Measurements from ENCODE around the gene EHF.
A peak's percentile ranks its signal among the peaks of the same experiment; 100 is the strongest.

Gene EHF

DNA sequence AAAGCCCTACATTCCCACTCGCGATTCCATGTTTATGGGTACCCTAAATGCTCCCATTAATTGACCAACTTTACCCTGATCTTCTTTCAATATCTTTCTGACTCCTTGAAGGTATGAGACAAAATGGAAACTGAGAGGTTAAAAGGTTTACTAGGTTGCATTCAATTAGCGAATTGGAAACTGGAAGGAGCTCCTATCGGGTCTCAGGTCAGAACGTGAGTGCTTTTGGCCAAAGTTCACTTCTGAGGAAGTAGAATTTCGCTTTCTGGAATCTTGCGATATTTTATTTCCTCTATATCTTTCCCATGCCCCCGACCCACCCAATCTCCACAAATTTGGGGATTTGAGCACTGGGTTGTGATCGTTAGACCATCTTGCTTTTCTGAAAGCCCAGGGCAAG lies 2.6 kb downstream of the EHF start:
- no peak for DNase-seq (ENCODE audit: low spot score)
- H3K4me1 Mint-ChIP-seq (ENCODE audit: low read depth) = no peaks in the 10 kb centered on the region
- H3K4me3 Mint-ChIP-seq = no peak overlapping the region
- no peaks in the 10 kb centered on the region for H3K9me3 Mint-ChIP-seq
- no peaks in the 10 kb centered on the region for H3K36me3 Mint-ChIP-seq (ENCODE audit: low read depth)
- H3K27me3 Mint-ChIP-seq (ENCODE audit: low read depth) = peaks cover 25% of the 10 kb centered on the region
- no peak overlapping the region for H3K27ac Mint-ChIP-seq

DNA sequence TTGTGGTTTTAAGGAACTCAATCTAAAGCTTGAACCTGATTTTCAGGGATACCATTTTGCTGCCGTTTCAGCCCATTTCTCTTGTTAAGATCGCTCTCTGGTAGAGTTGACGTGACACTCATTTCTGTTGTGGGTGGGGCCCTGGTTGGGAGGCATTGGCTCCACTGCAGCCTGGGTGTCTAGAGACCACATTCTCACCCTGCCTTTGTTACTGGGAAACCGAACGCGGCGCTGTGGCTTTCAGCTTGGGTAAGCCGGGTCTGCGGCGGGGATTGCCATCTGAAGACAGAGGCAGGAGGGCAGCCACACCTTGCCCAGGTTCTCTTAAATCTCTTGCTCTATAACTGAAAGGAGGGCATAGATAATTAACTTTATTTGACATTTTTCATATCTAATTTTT lies 3.2 kb downstream of the EHF start:
- Mint-ChIP-seq H3K36me3 (ENCODE audit: low read depth) (no peaks in the 10 kb centered on the region), H3K4me3 (no peak overlapping the region), H3K27ac (no peak overlapping the region), H3K9me3 (no peaks in the 10 kb centered on the region), H3K27me3 (ENCODE audit: low read depth) (peaks cover 27% of the 10 kb centered on the region), H3K4me1 (ENCODE audit: low read depth) (no peaks in the 10 kb centered on the region)
- DNase-seq (ENCODE audit: low spot score) = no peak

DNA sequence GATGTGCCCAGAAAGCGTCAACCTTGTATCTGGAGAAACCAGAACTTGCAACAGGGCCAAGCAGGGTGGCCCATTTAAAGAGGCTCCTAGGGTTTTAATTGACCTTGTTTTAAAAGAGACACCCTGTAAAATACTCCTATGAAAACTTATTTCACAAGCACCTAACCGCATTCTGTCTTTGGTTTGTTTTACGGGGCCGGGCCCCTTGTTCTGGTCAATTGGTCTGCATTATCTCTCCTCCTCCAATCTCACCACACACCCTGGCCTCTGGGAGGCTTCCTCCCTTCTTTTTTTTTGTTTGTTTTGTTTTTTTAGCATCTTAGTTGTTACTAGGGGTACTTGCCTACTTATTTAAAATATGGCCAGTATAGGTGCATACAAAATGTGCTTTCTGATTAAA lies 4.7 kb downstream of the EHF start:
- H3K27me3 Mint-ChIP-seq (ENCODE audit: low read depth) = peaks cover 24% of the 10 kb centered on the region
- H3K4me3 Mint-ChIP-seq = no peak overlapping the region
- no peak overlapping the region for H3K27ac Mint-ChIP-seq
- no peak for DNase-seq (ENCODE audit: low spot score)
- no peaks in the 10 kb centered on the region for H3K9me3 Mint-ChIP-seq
- no peaks in the 10 kb centered on the region for H3K4me1 Mint-ChIP-seq (ENCODE audit: low read depth)
- no peaks in the 10 kb centered on the region for H3K36me3 Mint-ChIP-seq (ENCODE audit: low read depth)

DNA sequence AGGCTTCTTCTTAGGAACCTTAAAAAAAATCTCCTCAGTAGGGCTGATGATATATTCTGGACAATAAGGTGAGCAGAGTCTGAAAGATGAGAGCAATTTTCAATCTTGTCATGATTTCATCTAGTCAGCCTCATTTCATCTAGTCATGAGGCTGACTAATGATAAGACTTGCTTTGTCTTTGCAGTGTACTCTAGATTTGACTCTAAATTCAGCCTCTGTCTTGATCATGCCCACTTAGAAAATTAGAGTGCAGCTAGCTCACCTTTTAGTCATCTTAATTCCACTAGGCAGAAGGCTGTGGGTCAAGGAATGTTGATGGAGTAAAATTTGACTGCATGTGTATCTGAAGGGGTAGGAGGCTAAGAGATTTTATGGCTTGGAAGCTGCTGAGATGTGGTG lies 5.5 kb downstream of the EHF start:
- Mint-ChIP-seq H3K9me3 (no peaks in the 10 kb centered on the region), H3K27ac (no peak overlapping the region), H3K4me3 (no peak overlapping the region), H3K27me3 (ENCODE audit: low read depth) (peaks cover 22% of the 10 kb centered on the region), H3K36me3 (ENCODE audit: low read depth) (no peaks in the 10 kb centered on the region), H3K4me1 (ENCODE audit: low read depth) (no peaks in the 10 kb centered on the region)
- DNase-seq (ENCODE audit: low spot score) = no peak

DNA sequence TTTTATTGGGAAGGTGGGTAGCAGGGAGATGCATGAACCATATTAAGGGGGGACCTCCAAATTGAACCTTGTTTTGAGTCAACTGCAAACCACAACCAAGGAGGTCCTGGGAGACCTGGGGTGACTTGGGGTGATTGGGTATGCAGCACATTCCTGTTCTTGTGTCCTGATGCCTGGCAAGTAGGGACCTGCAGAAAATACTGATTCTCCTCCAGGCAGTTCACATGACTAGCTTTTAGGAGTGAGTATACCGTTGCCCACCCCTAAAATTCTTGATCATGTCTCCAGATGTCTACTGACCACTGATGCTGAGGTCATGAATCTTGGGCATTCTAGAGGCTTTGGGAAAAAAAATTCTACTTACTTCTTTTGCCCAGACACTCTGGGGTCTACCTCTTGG lies 6.3 kb downstream of the EHF start:
- Mint-ChIP-seq H3K27ac (no peak overlapping the region), H3K36me3 (ENCODE audit: low read depth) (no peaks in the 10 kb centered on the region), H3K27me3 (ENCODE audit: low read depth) (peaks cover 19% of the 10 kb centered on the region), H3K9me3 (no peaks in the 10 kb centered on the region), H3K4me1 (ENCODE audit: low read depth) (no peaks in the 10 kb centered on the region), H3K4me3 (no peak overlapping the region)
- no peak for DNase-seq (ENCODE audit: low spot score)

DNA sequence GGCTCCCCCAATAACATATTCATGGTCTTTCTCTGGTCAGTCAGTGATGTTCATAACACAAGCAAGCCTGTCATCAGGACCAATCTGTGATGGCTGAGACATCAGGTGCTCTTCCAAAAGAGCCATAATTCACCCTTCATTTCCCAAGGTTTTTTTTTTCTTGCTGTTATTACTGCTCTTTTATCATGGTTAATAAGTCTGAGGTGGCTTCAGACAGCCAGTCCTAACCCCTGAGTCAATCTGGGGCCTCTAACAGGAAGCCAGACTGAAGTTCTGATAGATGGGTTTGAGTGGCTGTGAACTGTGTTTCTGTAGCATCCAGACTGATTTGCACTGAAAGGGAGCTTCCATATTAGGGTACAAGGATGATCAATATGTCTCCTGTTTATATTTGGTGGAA lies 8.8 kb downstream of the EHF start:
- Mint-ChIP-seq H3K4me1 (ENCODE audit: low read depth) (peaks cover 17% of the 10 kb centered on the region), H3K27me3 (ENCODE audit: low read depth) (peaks cover 18% of the 10 kb centered on the region), H3K36me3 (ENCODE audit: low read depth) (no peaks in the 10 kb centered on the region), H3K4me3 (no peak overlapping the region), H3K27ac (no peak overlapping the region), H3K9me3 (no peaks in the 10 kb centered on the region)
- no peak for DNase-seq (ENCODE audit: low spot score)

DNA sequence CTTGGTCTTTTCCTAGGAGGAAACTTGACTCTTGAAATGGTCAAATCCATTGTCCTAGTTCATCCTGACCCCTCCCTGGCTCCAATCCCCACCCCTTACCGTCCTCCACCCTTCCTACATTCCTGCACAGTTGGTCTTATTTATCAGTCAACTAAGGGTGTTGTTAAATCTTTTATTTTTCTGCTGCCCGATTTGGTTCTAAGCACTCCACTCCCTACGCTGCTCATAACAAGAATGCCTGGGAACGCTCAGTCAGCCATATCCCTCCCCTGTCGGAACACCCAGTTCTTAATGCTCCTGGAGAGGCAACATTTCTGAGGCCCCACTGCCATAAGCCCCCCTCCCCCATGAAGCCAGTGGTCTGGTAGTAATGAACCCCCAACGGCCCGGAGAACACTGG lies 9.7 kb downstream of the EHF start:
- H3K27me3 Mint-ChIP-seq (ENCODE audit: low read depth) = peaks cover 16% of the 10 kb centered on the region
- no peaks in the 10 kb centered on the region for H3K9me3 Mint-ChIP-seq
- peaks cover 17% of the 10 kb centered on the region for H3K4me1 Mint-ChIP-seq (ENCODE audit: low read depth)
- DNase-seq (ENCODE audit: low spot score) = no peak
- no peak overlapping the region for H3K27ac Mint-ChIP-seq
- no peak overlapping the region for H3K4me3 Mint-ChIP-seq
- no peaks in the 10 kb centered on the region for H3K36me3 Mint-ChIP-seq (ENCODE audit: low read depth)

DNA sequence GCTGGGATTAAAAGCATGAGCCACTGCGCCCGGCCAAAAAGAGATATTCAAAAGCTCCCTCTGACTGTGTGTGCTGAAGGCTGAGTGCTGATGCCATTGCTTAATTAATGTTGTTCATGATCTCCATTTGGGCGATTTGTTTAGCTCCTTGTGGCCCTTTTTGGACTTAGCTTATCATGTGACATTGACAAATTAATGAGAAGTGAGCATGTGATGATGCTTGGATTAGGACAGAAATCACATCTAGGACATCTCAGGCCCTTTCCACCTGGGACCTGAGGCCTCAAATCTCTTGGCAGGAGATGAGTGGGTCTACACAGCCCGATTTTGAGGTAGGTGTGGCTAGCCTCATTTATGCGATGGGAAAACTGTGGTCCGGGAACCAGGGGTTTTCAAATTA lies 10.4 kb downstream of the EHF start:
- DNase-seq (ENCODE audit: low spot score) = no peak
- Mint-ChIP-seq H3K27ac (no peak overlapping the region), H3K4me3 (no peak overlapping the region), H3K4me1 (ENCODE audit: low read depth) (peaks cover 17% of the 10 kb centered on the region), H3K9me3 (no peaks in the 10 kb centered on the region), H3K36me3 (ENCODE audit: low read depth) (no peaks in the 10 kb centered on the region), H3K27me3 (ENCODE audit: low read depth) (peaks cover 16% of the 10 kb centered on the region)

DNA sequence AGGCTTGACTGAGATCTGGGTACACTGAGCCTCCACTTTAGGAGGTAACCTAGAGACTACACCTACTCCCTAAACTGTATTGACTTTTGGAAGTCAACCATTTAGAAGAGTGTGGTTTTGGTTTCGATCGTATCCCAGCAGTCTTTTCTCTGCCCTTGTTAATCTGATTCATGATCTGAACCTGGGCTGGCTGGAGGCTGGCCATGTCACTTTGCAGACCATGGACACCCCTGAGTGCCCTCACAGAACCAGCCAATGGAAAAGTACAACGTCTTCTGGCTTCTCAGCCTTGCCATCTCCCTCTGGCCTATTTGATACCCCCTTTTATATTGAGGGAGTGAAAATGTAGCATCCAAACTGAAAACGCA lies 10.8 kb downstream of the EHF start:
- H3K36me3 Mint-ChIP-seq (ENCODE audit: low read depth) = no peaks in the 10 kb centered on the region
- no peak overlapping the region for H3K4me3 Mint-ChIP-seq
- no peak overlapping the region for H3K27ac Mint-ChIP-seq
- peaks cover 17% of the 10 kb centered on the region for H3K4me1 Mint-ChIP-seq (ENCODE audit: low read depth)
- DNase-seq (ENCODE audit: low spot score) = no peak
- H3K9me3 Mint-ChIP-seq = no peaks in the 10 kb centered on the region
- H3K27me3 Mint-ChIP-seq (ENCODE audit: low read depth) = peaks cover 11% of the 10 kb centered on the region

DNA sequence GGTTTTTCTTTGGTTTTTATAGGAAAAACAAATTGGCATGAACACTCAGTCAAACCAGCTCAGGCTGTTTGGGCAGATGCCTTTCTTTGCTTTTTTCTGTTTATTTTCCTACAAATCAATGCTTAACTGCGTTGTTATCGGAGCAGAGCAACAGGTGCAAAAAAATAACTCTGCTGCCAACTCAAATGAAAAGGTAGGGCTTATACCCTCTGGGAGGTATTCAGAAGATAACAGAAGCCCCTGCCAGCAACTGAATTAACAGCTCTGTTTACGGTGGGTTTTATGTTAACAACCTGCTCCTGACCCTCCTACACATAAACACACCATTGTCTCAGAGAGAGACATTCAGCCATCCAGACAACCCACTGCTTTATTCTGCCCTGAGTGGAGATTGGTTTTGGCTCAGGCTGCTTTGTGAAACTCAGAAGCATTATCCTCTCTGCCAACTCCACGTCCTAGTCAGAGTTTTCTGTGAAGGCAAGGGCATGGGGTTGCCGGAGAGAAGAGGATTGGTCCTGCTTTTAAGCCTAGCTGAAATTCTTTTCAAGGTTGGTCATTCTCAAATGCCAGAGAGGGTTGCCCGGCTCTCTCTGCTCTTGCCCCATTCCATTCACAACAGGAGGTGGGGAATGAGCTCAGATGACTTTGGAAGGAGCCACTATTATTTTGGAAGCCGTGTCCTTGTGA lies 11.4 kb downstream of the EHF start:
- peaks cover 17% of the 10 kb centered on the region for H3K4me1 Mint-ChIP-seq (ENCODE audit: low read depth)
- H3K4me3 Mint-ChIP-seq = no peak overlapping the region
- DNase-seq (ENCODE audit: low spot score) = no peak
- H3K9me3 Mint-ChIP-seq = no peaks in the 10 kb centered on the region
- peaks cover 12% of the 10 kb centered on the region for H3K27me3 Mint-ChIP-seq (ENCODE audit: low read depth)
- no peaks in the 10 kb centered on the region for H3K36me3 Mint-ChIP-seq (ENCODE audit: low read depth)
- H3K27ac Mint-ChIP-seq = no peak overlapping the region

DNA sequence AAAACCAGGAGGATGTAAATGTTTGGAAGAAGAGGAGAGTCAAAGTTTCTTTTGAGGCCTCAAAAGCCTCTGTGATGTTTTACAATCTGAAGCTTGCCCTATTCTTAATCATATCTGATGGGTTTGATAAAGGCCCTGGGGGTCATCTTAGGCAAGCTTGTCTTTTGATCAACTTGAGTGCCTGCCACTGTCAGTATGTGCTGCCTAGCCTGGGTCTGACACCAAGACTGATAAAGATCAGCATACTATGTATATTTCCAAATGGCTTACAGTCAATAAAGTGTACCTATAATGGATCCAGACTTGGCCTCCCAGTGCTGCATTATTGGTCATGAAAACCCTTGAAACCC lies 12.7 kb downstream of the EHF start:
- Mint-ChIP-seq H3K9me3 (no peaks in the 10 kb centered on the region), H3K4me1 (ENCODE audit: low read depth) (peaks cover 17% of the 10 kb centered on the region), H3K27ac (peak overlapping the region; percentile 26), H3K36me3 (ENCODE audit: low read depth) (no peaks in the 10 kb centered on the region), H3K27me3 (ENCODE audit: low read depth) (peaks cover 13% of the 10 kb centered on the region), H3K4me3 (peak overlapping the region; percentile 36)
- no peak for DNase-seq (ENCODE audit: low spot score)

DNA sequence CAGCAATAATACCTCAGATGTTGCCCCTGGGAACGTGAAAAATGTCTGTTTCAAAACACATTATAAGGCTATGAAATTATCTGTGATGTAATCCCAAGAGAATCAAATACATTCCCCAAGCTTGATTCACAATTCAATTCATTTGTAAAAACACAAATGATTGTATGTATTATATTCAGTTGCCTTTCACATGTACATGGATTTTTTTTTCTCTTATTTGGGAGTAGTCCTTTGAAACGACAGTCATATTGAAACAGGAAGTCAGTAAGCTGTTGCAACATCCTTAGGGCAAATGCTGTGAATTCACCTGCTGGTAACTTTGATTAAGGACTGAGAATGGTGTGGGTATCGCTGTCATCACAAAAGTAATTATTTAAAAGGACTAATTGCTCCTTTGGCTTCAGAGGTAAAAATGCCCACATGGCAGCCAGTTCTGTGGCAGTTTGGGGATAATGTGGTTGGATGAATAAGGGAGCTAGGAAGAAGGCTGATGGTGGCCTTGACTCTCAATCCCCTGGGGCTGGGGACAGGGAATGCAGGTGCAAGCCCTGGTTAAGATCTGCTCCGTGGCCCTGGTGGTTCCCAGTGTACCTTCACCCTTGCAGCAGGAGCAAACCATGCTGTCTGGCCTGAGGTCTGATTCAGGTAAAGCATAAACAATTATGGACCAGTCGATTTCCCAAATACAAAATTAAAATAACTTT lies 13.2 kb downstream of the EHF start:
- peak overlapping the region; percentile 49 for H3K27ac Mint-ChIP-seq
- H3K9me3 Mint-ChIP-seq = no peaks in the 10 kb centered on the region
- H3K36me3 Mint-ChIP-seq (ENCODE audit: low read depth) = no peaks in the 10 kb centered on the region
- peak overlapping the region; percentile 46 for H3K4me3 Mint-ChIP-seq
- peaks cover 14% of the 10 kb centered on the region for H3K27me3 Mint-ChIP-seq (ENCODE audit: low read depth)
- DNase-seq (ENCODE audit: low spot score) = no peak
- peaks cover 17% of the 10 kb centered on the region for H3K4me1 Mint-ChIP-seq (ENCODE audit: low read depth)

DNA sequence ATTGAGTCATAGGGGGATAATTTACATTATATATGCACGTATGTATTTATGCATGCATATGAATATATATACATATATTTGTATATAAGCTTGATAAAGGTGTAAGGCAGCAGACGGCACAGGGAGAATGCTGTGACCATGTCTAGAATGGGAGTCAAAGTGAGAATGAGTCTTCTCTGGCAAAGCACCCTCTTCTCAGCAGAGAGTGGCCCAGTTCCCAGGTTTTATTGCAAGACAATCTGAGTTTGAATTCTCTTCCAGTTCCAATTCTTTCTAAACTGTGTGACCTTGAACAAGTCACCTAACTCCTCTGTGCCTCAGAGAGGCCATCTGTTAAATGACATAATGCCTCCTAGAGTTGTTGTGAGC lies 13.8 kb downstream of the EHF start:
- H3K36me3 Mint-ChIP-seq (ENCODE audit: low read depth) = no peaks in the 10 kb centered on the region
- H3K27me3 Mint-ChIP-seq (ENCODE audit: low read depth) = peaks cover 18% of the 10 kb centered on the region
- peak overlapping the region; percentile 46 for H3K4me3 Mint-ChIP-seq
- no peak for DNase-seq (ENCODE audit: low spot score)
- H3K4me1 Mint-ChIP-seq (ENCODE audit: low read depth) = peaks cover 17% of the 10 kb centered on the region
- H3K27ac Mint-ChIP-seq = no peak overlapping the region
- no peaks in the 10 kb centered on the region for H3K9me3 Mint-ChIP-seq

DNA sequence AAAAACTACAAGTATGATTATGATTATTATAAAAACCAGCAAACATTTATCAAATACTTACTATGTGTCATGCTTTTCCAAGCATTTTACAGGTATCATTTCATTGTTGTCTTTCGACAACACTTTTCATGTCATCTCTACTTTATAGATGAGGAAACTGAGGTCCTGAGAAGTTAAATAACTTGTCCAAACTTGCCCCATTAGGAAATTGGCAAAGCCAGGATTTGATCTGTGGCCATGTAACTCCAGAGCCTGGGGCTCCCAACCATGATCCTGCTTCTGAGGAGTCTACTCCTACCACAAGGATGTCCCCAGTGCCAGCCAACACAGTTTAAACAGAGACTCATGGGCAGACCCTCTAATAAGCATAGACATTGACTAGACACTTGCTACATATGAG lies 15.2 kb downstream of the EHF start:
- no peaks in the 10 kb centered on the region for H3K36me3 Mint-ChIP-seq (ENCODE audit: low read depth)
- no peak overlapping the region for H3K27ac Mint-ChIP-seq
- no peak overlapping the region for H3K4me3 Mint-ChIP-seq
- no peak for DNase-seq (ENCODE audit: low spot score)
- H3K27me3 Mint-ChIP-seq (ENCODE audit: low read depth) = peaks cover 30% of the 10 kb centered on the region
- H3K9me3 Mint-ChIP-seq = no peaks in the 10 kb centered on the region
- peaks cover 17% of the 10 kb centered on the region for H3K4me1 Mint-ChIP-seq (ENCODE audit: low read depth)

DNA sequence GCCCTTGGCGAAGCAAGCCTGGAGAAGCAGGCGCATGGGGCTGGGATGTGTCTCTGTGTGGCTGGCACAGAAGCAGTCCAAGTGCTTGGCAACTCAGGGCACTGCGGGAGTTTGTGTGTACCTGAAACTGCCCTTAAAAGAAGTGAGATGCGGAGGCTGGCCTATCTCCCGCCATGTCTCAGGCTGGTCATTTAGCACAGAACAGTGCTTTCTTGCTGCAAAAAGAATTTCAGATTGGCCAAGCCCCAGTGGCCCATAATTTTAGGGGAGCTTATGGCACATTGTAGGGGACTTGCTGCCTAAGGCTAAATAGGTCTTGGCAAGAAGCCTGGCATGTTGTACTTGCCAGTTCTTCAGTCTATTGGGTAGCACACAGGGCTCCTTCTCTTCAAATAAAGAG lies 16.4 kb downstream of the EHF start:
- H3K27ac Mint-ChIP-seq = no peak overlapping the region
- no peak for DNase-seq (ENCODE audit: low spot score)
- H3K36me3 Mint-ChIP-seq (ENCODE audit: low read depth) = no peaks in the 10 kb centered on the region
- H3K9me3 Mint-ChIP-seq = no peaks in the 10 kb centered on the region
- peaks cover 17% of the 10 kb centered on the region for H3K4me1 Mint-ChIP-seq (ENCODE audit: low read depth)
- no peak overlapping the region for H3K4me3 Mint-ChIP-seq
- H3K27me3 Mint-ChIP-seq (ENCODE audit: low read depth) = peaks cover 31% of the 10 kb centered on the region

Data from T-helper 2 cell treated with Interferon-gamma antibody and Interleukin-4, amounts not matched to agents 5 μg/mL and 100 μg/mL, for 36 hours (primary cell).